Cardiac muscle cell (in vitro differentiated cells and primary cell): ENCODE data around the gene LILRB1. TPM values are rescaled to one million over a fixed set of nuclear protein-coding genes. Genes with fewer than 3 reads are reported as not detected.

Source experiments
- DNase-seq, 2 donors: peaks; one replicate each; pipeline versions ENCODE4 v3.0.0 to v3.0.0-alpha.2; 2010 to 2017; ENCODE audit warnings: low read depth in 1 of 2, low spot score in 1 of 2
- H3K27ac ChIP-seq: fragments of 200-600 bp; sonication (generic); 2 replicates; pipeline ENCODE4 v1.5.1; 2016
- H3K27me3 ChIP-seq: fragments of 200-600 bp; sonication (generic); 2 replicates; pipeline ENCODE4 v1.6.0; 2016; ENCODE audit warnings: control low read depth
- H3K36me3 ChIP-seq: fragments of 200-600 bp; sonication (generic); 2 replicates; pipeline ENCODE4 v1.5.1; 2016; ENCODE audit warnings: control low read depth
- H3K4me1 ChIP-seq: fragments of 200-600 bp; sonication (generic); 2 replicates; pipeline ENCODE4 v1.8.1; 2017; ENCODE audit warnings: low read depth, mild to moderate bottlenecking, mixed run types
- H3K4me3 ChIP-seq: fragments of 200-600 bp; sonication (generic); 2 replicates; pipeline ENCODE4 v1.5.1; 2016; ENCODE audit warnings: mild to moderate bottlenecking
- H3K9me3 ChIP-seq: fragments of 200-600 bp; sonication (generic); 2 replicates; pipeline ENCODE4 v1.5.1; 2017; ENCODE audit warnings: low read depth, mild to moderate bottlenecking, control low read depth
- polyA plus RNA-seq: library from polyadenylated mRNA; unstranded; fragments of >200 nt; fragmentation: Nextera tagmentation; extraction: Ambion mirVana; gene quantifications from 2 replicates; pipeline ENCODE4 v1.2.1, GENCODE V29; 2016
- total RNA-seq: library from RNA; depleted of rRNA; stranded (reverse); fragments of >200 nt; gene quantifications from 2 replicates; pipeline ENCODE4 v1.2.3, GENCODE V29; 2016
- TF ChIP-seq, protein P1 (sequence below): IDR thresholded peaks from 2 replicates; pipeline ENCODE4 v1.5.1; 2012; ENCODE audit warnings: low read depth, mild to moderate bottlenecking, low read length

LILRB1 gene
- total and polyA plus RNA-seq, 2 experiments from 2014 or later = not detected

DNA sequence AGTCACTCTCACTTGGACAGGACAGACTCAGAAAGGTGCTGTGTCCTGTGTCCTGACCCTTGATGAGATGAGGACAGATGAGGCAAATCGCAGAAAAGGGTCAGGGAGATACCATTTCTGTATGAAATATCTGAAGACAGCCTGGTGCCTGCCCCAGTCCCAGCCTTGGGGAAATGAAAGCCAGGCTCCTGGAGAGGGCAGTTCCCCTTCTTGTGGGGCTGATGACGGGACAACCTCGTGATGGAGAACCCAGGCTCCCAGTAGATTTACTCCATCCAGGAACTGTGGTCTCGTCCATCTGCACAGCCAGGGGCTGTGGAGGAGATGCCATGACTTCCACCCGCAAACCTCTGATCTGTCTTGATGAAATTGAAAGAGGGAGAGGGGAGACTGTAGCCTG is 13.8 kb downstream of the LILRB1 start:
- no peak for DNase-seq
- no peaks in the 10 kb centered on the region for H3K36me3 ChIP-seq
- no peaks in the 10 kb centered on the region for H3K27me3 ChIP-seq
- H3K27ac ChIP-seq = no peak overlapping the region
- no peak overlapping the region for H3K4me3 ChIP-seq
- TF ChIP-seq, protein P1, sequence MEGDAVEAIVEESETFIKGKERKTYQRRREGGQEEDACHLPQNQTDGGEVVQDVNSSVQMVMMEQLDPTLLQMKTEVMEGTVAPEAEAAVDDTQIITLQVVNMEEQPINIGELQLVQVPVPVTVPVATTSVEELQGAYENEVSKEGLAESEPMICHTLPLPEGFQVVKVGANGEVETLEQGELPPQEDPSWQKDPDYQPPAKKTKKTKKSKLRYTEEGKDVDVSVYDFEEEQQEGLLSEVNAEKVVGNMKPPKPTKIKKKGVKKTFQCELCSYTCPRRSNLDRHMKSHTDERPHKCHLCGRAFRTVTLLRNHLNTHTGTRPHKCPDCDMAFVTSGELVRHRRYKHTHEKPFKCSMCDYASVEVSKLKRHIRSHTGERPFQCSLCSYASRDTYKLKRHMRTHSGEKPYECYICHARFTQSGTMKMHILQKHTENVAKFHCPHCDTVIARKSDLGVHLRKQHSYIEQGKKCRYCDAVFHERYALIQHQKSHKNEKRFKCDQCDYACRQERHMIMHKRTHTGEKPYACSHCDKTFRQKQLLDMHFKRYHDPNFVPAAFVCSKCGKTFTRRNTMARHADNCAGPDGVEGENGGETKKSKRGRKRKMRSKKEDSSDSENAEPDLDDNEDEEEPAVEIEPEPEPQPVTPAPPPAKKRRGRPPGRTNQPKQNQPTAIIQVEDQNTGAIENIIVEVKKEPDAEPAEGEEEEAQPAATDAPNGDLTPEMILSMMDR = no peak
- H3K4me1 ChIP-seq = no peaks in the 10 kb centered on the region
- no peaks in the 10 kb centered on the region for H3K9me3 ChIP-seq

DNA sequence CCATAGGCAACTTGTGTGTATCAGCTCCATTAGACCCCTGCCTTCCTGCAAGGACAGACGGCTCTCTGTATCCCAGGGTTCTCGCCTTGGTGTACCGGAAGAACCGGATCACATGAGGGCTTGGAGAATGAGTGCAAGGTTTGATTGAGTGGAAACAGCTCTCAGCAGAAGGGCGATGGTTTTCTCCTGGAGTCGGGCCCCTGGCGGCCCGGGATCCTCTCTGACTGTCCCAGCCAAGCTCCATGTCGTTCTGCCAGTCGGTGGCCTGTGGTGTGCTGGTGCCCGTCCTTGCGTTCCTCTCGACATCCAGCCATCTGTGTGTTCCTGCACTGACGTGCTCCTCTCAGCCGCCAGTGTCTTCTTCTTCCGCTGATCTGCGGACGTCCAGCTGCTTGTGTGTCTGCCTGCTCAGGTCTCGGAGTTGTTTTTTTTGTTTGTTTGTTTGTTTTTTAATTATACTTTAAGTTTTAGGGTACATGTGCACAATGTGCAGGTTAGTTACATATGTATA is 16.1 kb downstream of the LILRB1 start:
- no peaks in the 10 kb centered on the region for H3K9me3 ChIP-seq
- no peaks in the 10 kb centered on the region for H3K4me1 ChIP-seq
- H3K27ac ChIP-seq = no peak overlapping the region
- H3K36me3 ChIP-seq = no peaks in the 10 kb centered on the region
- no peak overlapping the region for H3K4me3 ChIP-seq
- H3K27me3 ChIP-seq = no peaks in the 10 kb centered on the region
- TF ChIP-seq, protein P1 = no peak
- no peak for DNase-seq

- H3K4me3 ChIP-seq = no peak overlapping the region
- TF ChIP-seq, protein P1 = no peak
- no peaks in the 10 kb centered on the region for H3K27me3 ChIP-seq
- DNase-seq = no peak
- H3K36me3 ChIP-seq = no peaks in the 10 kb centered on the region
- no peaks in the 10 kb centered on the region for H3K4me1 ChIP-seq
- H3K9me3 ChIP-seq = no peaks in the 10 kb centered on the region
- H3K27ac ChIP-seq = no peak overlapping the region
These were observed 17.8 kb downstream of the LILRB1 start for GRCh38 chr19:54648129-54648528.

DNA sequence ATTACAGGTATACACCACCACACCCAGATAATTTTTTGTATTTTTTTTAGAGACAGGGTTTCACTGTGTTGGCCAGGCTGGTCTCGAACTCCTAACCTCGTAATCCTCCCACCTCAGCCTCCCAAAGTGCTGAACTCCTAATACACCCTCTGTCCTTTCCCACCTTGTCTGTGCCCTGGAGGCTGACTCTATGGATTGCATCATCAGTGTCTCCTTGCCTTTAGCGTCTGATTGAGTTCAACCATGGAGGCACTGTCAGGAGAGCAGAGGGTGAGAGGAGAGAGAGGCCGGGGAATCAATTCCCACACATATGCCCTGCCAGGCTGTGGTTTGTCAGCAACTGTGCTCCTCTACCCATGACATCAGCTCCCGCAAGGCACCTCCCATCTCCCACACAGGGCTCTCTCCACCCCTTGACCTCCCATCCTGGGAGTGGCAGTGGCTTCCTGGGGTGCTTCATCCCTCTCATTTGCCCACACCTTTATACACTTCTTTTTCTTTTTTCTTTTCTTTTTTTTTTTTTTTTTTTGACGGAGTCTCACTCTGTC is 19.9 kb downstream of the LILRB1 start:
- Histone ChIP-seq H3K27ac (no peak overlapping the region), H3K36me3 (no peaks in the 10 kb centered on the region), H3K4me1 (no peaks in the 10 kb centered on the region), H3K27me3 (no peaks in the 10 kb centered on the region), H3K9me3 (no peaks in the 10 kb centered on the region), H3K4me3 (no peak overlapping the region)
- TF ChIP-seq, protein P1 = no peak
- DNase-seq = no peak

DNA sequence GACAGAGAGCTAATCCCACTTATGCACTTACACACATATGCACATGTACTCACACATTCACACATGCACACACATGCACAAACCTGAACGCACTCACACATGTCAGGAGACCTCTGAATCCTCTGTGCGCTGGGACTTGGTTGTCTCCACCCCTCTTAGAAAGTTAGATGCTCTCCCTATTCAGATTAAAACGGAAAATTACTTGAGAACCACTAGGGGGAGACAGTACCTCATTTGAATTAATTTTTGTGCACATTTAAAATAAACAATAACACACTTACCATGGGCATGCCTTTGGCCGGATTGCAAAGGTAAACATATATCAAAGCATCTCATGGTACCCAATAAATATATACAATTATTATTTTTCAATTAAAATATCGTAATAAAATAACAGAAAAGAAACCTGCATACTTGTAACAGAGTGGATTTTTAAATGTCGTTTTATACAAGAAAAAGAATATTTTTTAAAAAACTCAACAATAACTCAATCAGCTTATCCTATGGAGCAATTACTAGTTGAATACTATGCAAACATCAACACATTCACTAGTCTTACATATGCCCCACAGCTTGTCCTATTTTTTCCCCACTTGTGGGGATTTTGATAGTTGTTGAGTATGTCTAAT is 23.0 kb downstream of the LILRB1 start:
- peak in 1 of 2 donors; percentile 29 for DNase-seq
- Histone ChIP-seq H3K36me3 (no peaks in the 10 kb centered on the region), H3K9me3 (no peaks in the 10 kb centered on the region), H3K4me3 (no peak overlapping the region), H3K4me1 (no peaks in the 10 kb centered on the region), H3K27me3 (no peaks in the 10 kb centered on the region), H3K27ac (no peak overlapping the region)
- TF ChIP-seq, protein P1 = peak; percentile 43
